Liver (tissue), 9 donors: ENCODE data around the gene CROT. TPM values are rescaled to one million over a fixed set of nuclear protein-coding genes. Genes with fewer than 3 reads are reported as not detected.
A peak's percentile ranks its signal among the peaks of the same experiment; 100 is the strongest.

ENCODE experiments used
- DNase-seq: peaks from one replicate; pipeline ENCODE4 v3.0.0-alpha.2; 2017; ENCODE audit warnings: low spot score
- H3K27ac ChIP-seq, 2 donors: one replicate each; pipeline ENCODE4 v1.7.0; 2013; ENCODE audit warnings: inconsistent platforms in 2 of 2, low read length in 2 of 2, control low read depth in 1 of 2, low read depth in 1 of 2, mild to moderate bottlenecking in 1 of 2
- H3K27me3 ChIP-seq, 4 donors: one replicate each; pipeline versions ENCODE4 v1.6.1 to v1.7.0; 2013; ENCODE audit warnings: low read length in 3 of 4, inconsistent platforms in 1 of 4, mild to moderate bottlenecking in 1 of 4, moderate library complexity in 1 of 4; ENCODE audit not compliant: control insufficient read depth in 4 of 4, insufficient read depth in 4 of 4
- H3K36me3 ChIP-seq, 4 donors: one replicate each; pipeline versions ENCODE4 v1.6.1 to v1.7.0; 2013; ENCODE audit warnings: low read length in 3 of 4, mild to moderate bottlenecking in 3 of 4, low read depth in 1 of 4, moderate library complexity in 1 of 4; ENCODE audit not compliant: control insufficient read depth in 4 of 4, insufficient read depth in 3 of 4
- H3K4me1 ChIP-seq, 4 donors: one replicate each; pipeline versions ENCODE4 v1.6.1 to v1.7.0; 2013; ENCODE audit warnings: low read length in 3 of 4, mild to moderate bottlenecking in 3 of 4, moderate library complexity in 1 of 4; ENCODE audit not compliant: control insufficient read depth in 4 of 4, insufficient read depth in 4 of 4
- H3K4me3 ChIP-seq, 3 donors: one replicate each; pipeline versions ENCODE4 v1.6.1 to v1.7.0; 2013; ENCODE audit warnings: low read length in 3 of 3, control low read depth in 1 of 3, low read depth in 1 of 3, mild to moderate bottlenecking in 1 of 3
- H3K9ac ChIP-seq, 2 donors: one replicate each; pipeline ENCODE4 v1.7.0; 2013; ENCODE audit warnings: low read length in 2 of 2, mild to moderate bottlenecking in 2 of 2, moderate library complexity in 2 of 2, control low read depth in 1 of 2, low read depth in 1 of 2
- H3K9me3 ChIP-seq, 4 donors: one replicate each; pipeline versions ENCODE4 v1.6.1 to v1.7.0; 2013; ENCODE audit warnings: low read length in 3 of 4; ENCODE audit not compliant: control insufficient read depth in 4 of 4
- CTCF ChIP-seq: fragments of 150-350 bp; IDR thresholded peaks from 2 replicates; pipeline ENCODE4 v1.5.1; 2017; ENCODE audit warnings: improper control_type of control experiment, low read depth, low read length; ENCODE audit not compliant: missing input control
- EGR1 ChIP-seq, 2 donors: IDR thresholded peaks; 2 replicates each; pipeline ENCODE4 v1.6.1; 2016 to 2018; ENCODE audit warnings: antibody characterized with exemption in 2 of 2, low read depth in 2 of 2
- FOXA1 ChIP-seq: IDR thresholded peaks from 2 replicates; pipeline ENCODE4 v1.6.1; 2016; ENCODE audit warnings: antibody characterized with exemption
- FOXA2 ChIP-seq: IDR thresholded peaks from 2 replicates; pipeline ENCODE4 v1.6.1; 2016; ENCODE audit warnings: antibody characterized with exemption
- GABPA ChIP-seq, 2 donors: IDR thresholded peaks in 1 of 2; conservative IDR thresholded peaks in 1 of 2; 2 replicates each; pipeline ENCODE4 v1.6.1; 2016; ENCODE audit warnings: antibody characterized with exemption in 2 of 2, mild to moderate bottlenecking in 1 of 2, moderate library complexity in 1 of 2
- HNF4A ChIP-seq, 2 donors: conservative IDR thresholded peaks; 2 replicates each; pipeline ENCODE4 v1.6.1; 2016; ENCODE audit warnings: antibody characterized with exemption in 2 of 2, mild to moderate bottlenecking in 2 of 2
- HNF4G ChIP-seq: IDR thresholded peaks from 2 replicates; pipeline ENCODE4 v1.6.1; 2016; ENCODE audit warnings: antibody characterized with exemption
- JUND ChIP-seq, 2 donors: IDR thresholded peaks; 2 replicates each; pipeline ENCODE4 v1.6.1; 2016; ENCODE audit warnings: antibody characterized with exemption in 2 of 2
- RAD21 ChIP-seq, 2 donors: IDR thresholded peaks; 2 replicates each; pipeline ENCODE4 v1.6.1; 2016; ENCODE audit warnings: antibody characterized with exemption in 2 of 2, mild to moderate bottlenecking in 2 of 2
- RXRA ChIP-seq, 2 donors: IDR thresholded peaks; 2 replicates each; pipeline ENCODE4 v1.6.1; 2017 to 2018; ENCODE audit warnings: antibody characterized with exemption in 2 of 2, mild to moderate bottlenecking in 1 of 2
- SP1 ChIP-seq: IDR thresholded peaks from 2 replicates; pipeline ENCODE4 v1.6.1; 2018; ENCODE audit warnings: antibody characterized with exemption, mild to moderate bottlenecking
- TAF1 ChIP-seq: conservative IDR thresholded peaks from 2 replicates; pipeline ENCODE4 v1.6.1; 2016; ENCODE audit warnings: antibody characterized with exemption, mild to moderate bottlenecking
- ZBTB33 ChIP-seq: IDR thresholded peaks from 2 replicates; pipeline ENCODE4 v1.6.1; 2016; ENCODE audit warnings: antibody characterized with exemption
- WGBS: extraction: QIAGEN DNeasy Blood & Tissue Kit; methylation state at CpG from one replicate; pipeline ENCODE4 v1.1.7; 2013; 5-methylcytosine and 5-hydroxymethylcytosine counted together
- polyA plus RNA-seq, 2 donors: library from polyadenylated mRNA; stranded (reverse) in 1 of 2; unstranded in 1 of 2; fragments of 200-250 nt in 1 of 2; fragments of >200 nt in 1 of 2; fragmentation: Nextera tagmentation in 1 of 2; extraction: Ambion mirVana in 1 of 2; gene quantifications; one replicate each; pipeline versions ENCODE4 v1.2.1 to v1.2.3, GENCODE V29; 2013 to 2015
- total RNA-seq, 2 donors: library from RNA; depleted of rRNA; stranded (reverse); fragments of >200 nt; gene quantifications; one replicate each; pipeline ENCODE4 v1.2.3, GENCODE V29; 2014
- TF ChIP-seq, protein P1 (sequence below): IDR thresholded peaks from 2 replicates; pipeline ENCODE4 v1.6.1; 2016; ENCODE audit warnings: antibody characterized with exemption
- TF ChIP-seq, protein P2 (sequence below): IDR thresholded peaks from 2 replicates; pipeline ENCODE4 v1.6.1; 2016; ENCODE audit warnings: antibody characterized with exemption
- donor health status: healthy.
- donor health status: healthy.
- donor health status: healthy.
- donor health status: healthy.
- donor health status: healthy.

Gene CROT
- total and polyA plus RNA-seq, 4 donors, result 10.6 to 45.1 (median 32.9) TPM

DNA sequence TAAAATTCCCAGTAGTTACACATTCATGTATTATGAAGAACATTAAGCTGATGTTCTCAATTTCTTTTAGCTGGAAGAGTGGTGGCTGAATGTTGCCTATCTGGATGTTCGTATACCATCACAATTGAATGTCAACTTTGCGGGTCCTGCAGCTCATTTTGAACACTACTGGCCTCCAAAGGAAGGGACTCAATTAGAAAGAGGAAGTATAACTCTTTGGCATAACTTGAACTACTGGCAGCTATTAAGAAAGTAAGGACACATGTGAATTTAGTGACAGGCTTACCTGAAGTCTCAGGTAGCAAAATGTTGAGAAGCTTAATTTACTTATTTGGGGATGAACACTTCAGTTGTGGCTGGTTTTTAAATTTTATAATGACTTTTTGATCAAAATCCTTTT is 15.9 kb downstream of the CROT start:
- H3K4me1 ChIP-seq, result peaks cover 0 to 14% (median 8%) of the 10 kb centered on the region in 4 donors
- H3K9ac ChIP-seq, result no peak overlapping the region
- TF ChIP-seq RAD21 (IDR thresholded peaks at IDR 0.05), result no peak
- no peak for TF ChIP-seq SP1
- TF ChIP-seq FOXA2, result no peak
- no peak for TF ChIP-seq GABPA (IDR thresholded peaks at IDR 0.05 in 1 of 2, conservative IDR thresholded peaks at IDR 0.05 in 1 of 2)
- TF ChIP-seq ZBTB33, result no peak
- TF ChIP-seq RXRA (IDR thresholded peaks at IDR 0.05), result no peak
- TF ChIP-seq JUND (IDR thresholded peaks at IDR 0.05), result no peak
- no peak for TF ChIP-seq HNF4G
- TF ChIP-seq TAF1, result no peak
- H3K9me3 ChIP-seq, result no peaks in the 10 kb centered on the region
- H3K4me3 ChIP-seq, result no peak overlapping the region
- H3K27ac ChIP-seq, result no peak overlapping the region
- no peak for DNase-seq
- no peaks in the 10 kb centered on the region for H3K27me3 ChIP-seq
- H3K36me3 ChIP-seq, result peaks cover 3 to 27% (median 14%) of the 10 kb centered on the region in 4 donors
- 98% methylated on average over 2 of the region's 2 CpGs for WGBS

- no peak overlapping the region for H3K4me3 ChIP-seq
- H3K4me1 ChIP-seq, result peaks cover 0 to 17% (median 9%) of the 10 kb centered on the region in 4 donors
- H3K27me3 ChIP-seq, result no peaks in the 10 kb centered on the region
- 81% methylated on average over 1 of the region's 1 CpG for WGBS
- no peak overlapping the region for H3K9ac ChIP-seq
- no peaks in the 10 kb centered on the region for H3K9me3 ChIP-seq
- H3K27ac ChIP-seq, result no peak overlapping the region
- H3K36me3 ChIP-seq, result peaks cover 0 to 26% (median 15%) of the 10 kb centered on the region in 4 donors
- no peak for DNase-seq
- peak; percentile 23 to 41 for TF ChIP-seq RXRA (IDR thresholded peaks at IDR 0.05)
- TF ChIP-seq SP1, result no peak
- TF ChIP-seq HNF4A (conservative IDR thresholded peaks at IDR 0.05), result peak; percentile 78 to 85
- TF ChIP-seq TAF1, result no peak
- TF ChIP-seq FOXA1, result no peak
Measured at GRCh38 chr7:87363342-87363741, 17.9 kb downstream of the CROT start.

DNA sequence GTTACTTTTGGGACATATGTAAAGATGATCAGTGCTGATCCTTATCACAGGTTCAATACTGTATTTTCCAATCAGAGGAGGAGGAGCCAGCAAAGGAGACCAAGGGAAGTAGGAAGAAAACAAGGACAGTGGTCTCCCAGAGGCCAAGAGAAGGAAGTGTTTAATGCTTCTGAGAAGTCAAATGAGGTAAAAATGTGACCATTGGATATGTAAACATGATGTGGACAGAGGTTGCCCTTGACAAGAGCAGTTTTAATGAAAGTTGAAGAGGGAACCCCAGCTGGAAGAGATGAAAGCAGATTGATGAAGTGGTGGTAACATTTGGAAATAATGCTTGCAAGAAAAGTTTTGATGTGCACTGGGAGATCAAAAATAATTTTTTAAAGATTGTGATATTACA is 18.8 kb downstream of the CROT start:
- H3K27ac ChIP-seq, result no peak overlapping the region
- no peaks in the 10 kb centered on the region for H3K9me3 ChIP-seq
- peaks cover 0 to 17% (median 9%) of the 10 kb centered on the region in 4 donors for H3K4me1 ChIP-seq
- DNase-seq, result no peak
- no peak overlapping the region for H3K9ac ChIP-seq
- TF ChIP-seq, protein P1, sequence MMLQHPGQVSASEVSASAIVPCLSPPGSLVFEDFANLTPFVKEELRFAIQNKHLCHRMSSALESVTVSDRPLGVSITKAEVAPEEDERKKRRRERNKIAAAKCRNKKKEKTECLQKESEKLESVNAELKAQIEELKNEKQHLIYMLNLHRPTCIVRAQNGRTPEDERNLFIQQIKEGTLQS, result no peak
- no peak for TF ChIP-seq TAF1
- no peak for TF ChIP-seq EGR1 (IDR thresholded peaks at IDR 0.05; ENCODE audit: low read depth in 2 of 2)
- no peak for TF ChIP-seq FOXA1
- TF ChIP-seq RAD21 (IDR thresholded peaks at IDR 0.05), result no peak
- no peak for TF ChIP-seq CTCF
- TF ChIP-seq, protein P2, sequence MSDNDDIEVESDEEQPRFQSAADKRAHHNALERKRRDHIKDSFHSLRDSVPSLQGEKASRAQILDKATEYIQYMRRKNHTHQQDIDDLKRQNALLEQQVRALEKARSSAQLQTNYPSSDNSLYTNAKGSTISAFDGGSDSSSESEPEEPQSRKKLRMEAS, result no peak
- TF ChIP-seq SP1, result peak; percentile 9
- peak; percentile 64 to 68 for TF ChIP-seq HNF4A (conservative IDR thresholded peaks at IDR 0.05)
- peak; percentile 80 for TF ChIP-seq FOXA2
- TF ChIP-seq RXRA (IDR thresholded peaks at IDR 0.05), result peak; percentile 74 to 78
- peaks cover 0 to 28% (median 15%) of the 10 kb centered on the region in 4 donors for H3K36me3 ChIP-seq
- H3K4me3 ChIP-seq, result no peak overlapping the region
- H3K27me3 ChIP-seq, result no peaks in the 10 kb centered on the region
